HCT116 (cell line): ENCODE results near the gene ADRA2A. TPM values are rescaled to one million over a fixed set of nuclear protein-coding genes. Genes with fewer than 3 reads are reported as not detected.

ENCODE experiments used
- ATAC-seq: fragments of 200-7000 bp; cut with Tn5 transposase; 2 replicates; pipeline ENCODE4 v1.9.1; 2020; ENCODE audit warnings: mild to moderate bottlenecking, moderate library complexity
- BruUV-seq: library from RNA; stranded (reverse); fragments of 400-500 nt; replicated peaks from 2 replicates; lab custom pipeline; 2021; lab: Mats Ljungman, UMichigan
- CTCF ChIA-PET: fragments of 300-600 bp; sonication (Branson Sonifier 250); formaldehyde crosslinking; loops from one replicate; lab custom pipeline; 2021; ENCODE audit warnings: antibody characterized with exemption; lab: Charles Lee
- POLR2A ChIA-PET: fragments of 300-600, 350-600 bp; sonication (Branson Sonifier 250); formaldehyde crosslinking; loops from one replicate; lab custom pipeline; 2021; ENCODE audit warnings: antibody characterized with exemption; lab: Charles Lee
- RAD21 ChIA-PET, 2 experiments: fragments of 300-600 bp; sonication (Branson Sonifier 250); formaldehyde crosslinking; loops; one replicate each; lab custom pipeline; 2023; ENCODE audit warnings: low total read pairs in 2 of 2; ENCODE audit not compliant: uncharacterized antibody in 2 of 2, unreplicated experiment in 2 of 2, low non-redundant PET in 1 of 2; lab: Charles Lee
- DNase-seq: peaks from one replicate; pipeline ENCODE4 v3.0.0-alpha.2; 2010; ENCODE audit warnings: low read depth, low spot score
- H2AFZ ChIP-seq: fragments of 200-600 bp; shearing (Covaris generic), sonication (generic); 2 replicates; pipeline ENCODE4 v1.6.1; 2017; ENCODE audit warnings: low read depth, mixed run types, mixed read lengths, antibody characterized with exemption, low read length; ENCODE audit not compliant: poor library complexity, severe bottlenecking
- H3K27ac ChIP-seq: 2 replicates; pipeline ENCODE4 v1.5.1; 2012; ENCODE audit warnings: low read depth, low read length
- H3K27me3 ChIP-seq: fragments of 200-600 bp; sonication (generic); 2 replicates; pipeline ENCODE4 v1.6.1; 2016; ENCODE audit warnings: mixed run types, low read length, mixed read lengths; ENCODE audit not compliant: insufficient read depth
- H3K36me3 ChIP-seq, 2 experiments: fragments of 200-500 bp in 1 of 2; fragments of 200-600 bp in 1 of 2; sonication (Bioruptor generic) in 1 of 2; sonication (generic) in 1 of 2; 2 replicates each; pipeline versions ENCODE4 v1.5.1 to v1.6.1; 2014 to 2016; ENCODE audit warnings: low read length in 2 of 2, inconsistent platforms in 1 of 2, mixed read lengths in 1 of 2, mixed run types in 1 of 2; ENCODE audit not compliant: insufficient read depth in 2 of 2, control insufficient read depth in 1 of 2
- H3K4me1 ChIP-seq, 2 experiments: fragments of 200-600 bp in 1 of 2; sonication (generic) in 1 of 2; 2 replicates each; pipeline versions ENCODE4 v1.5.1 to v1.6.1; 2012 to 2017; ENCODE audit warnings: low read length in 2 of 2, inconsistent platforms in 1 of 2, mild to moderate bottlenecking in 1 of 2, mixed read lengths in 1 of 2, mixed run types in 1 of 2, moderate library complexity in 1 of 2; ENCODE audit not compliant: insufficient read depth in 2 of 2, control insufficient read depth in 1 of 2
- H3K4me2 ChIP-seq: fragments of 200-600 bp; sonication (generic); 2 replicates; pipeline ENCODE4 v1.6.1; 2017; ENCODE audit warnings: mixed run types, low read length, mixed read lengths
- H3K4me3 ChIP-seq, 2 experiments: fragments of 200-600 bp in 1 of 2; sonication (generic) in 1 of 2; replicated peaks in 1 of 2; 2 replicates each; pipeline ENCODE4 v1.5.1; 2011 to 2016; ENCODE audit warnings: low read length in 2 of 2, control low read depth in 1 of 2, low read depth in 1 of 2, mild to moderate bottlenecking in 1 of 2, mixed read lengths in 1 of 2, mixed run types in 1 of 2
- H3K79me2 ChIP-seq: fragments of 200-600 bp; sonication (generic); 2 replicates; pipeline ENCODE4 v1.6.1; 2017; ENCODE audit warnings: mild to moderate bottlenecking, mixed run types, low read length, moderate library complexity, mixed read lengths; ENCODE audit not compliant: insufficient read depth
- H3K9ac ChIP-seq: fragments of 200-600 bp; sonication (generic); 2 replicates; pipeline ENCODE4 v1.6.1; 2016; ENCODE audit warnings: low read length, mixed read lengths
- H3K9me2 ChIP-seq: fragments of 200-600 bp; sonication (generic), shearing (Covaris generic); 2 replicates; pipeline ENCODE4 v1.6.1; 2017; ENCODE audit warnings: mixed run types, mild to moderate bottlenecking, moderate library complexity; ENCODE audit not compliant: insufficient read depth
- H3K9me3 ChIP-seq, 2 experiments: fragments of 200-500 bp in 1 of 2; fragments of 200-600 bp in 1 of 2; sonication (Bioruptor generic) in 1 of 2; sonication (generic) in 1 of 2; 2 replicates each; pipeline ENCODE4 v1.6.1; 2014 to 2017; ENCODE audit warnings: low read length in 2 of 2, mixed read lengths in 2 of 2, inconsistent platforms in 1 of 2, low read depth in 1 of 2, mild to moderate bottlenecking in 1 of 2, mixed run types in 1 of 2, moderate library complexity in 1 of 2; ENCODE audit not compliant: control insufficient read depth in 1 of 2, insufficient read depth in 1 of 2
- H4K20me1 ChIP-seq: fragments of 200-600 bp; sonication (generic), shearing (Covaris generic); 2 replicates; pipeline ENCODE4 v1.6.1; 2017; ENCODE audit warnings: mixed run types, mild to moderate bottlenecking, moderate library complexity; ENCODE audit not compliant: insufficient read depth
- CEBPB ChIP-seq: IDR thresholded peaks from 2 replicates; pipeline ENCODE4 v1.6.1; 2012; ENCODE audit warnings: low read depth
- CTCF ChIP-seq, 3 experiments: fragments of 200-600 bp in 1 of 3; sonication (generic) in 1 of 3; IDR thresholded peaks in 2 of 3; conservative IDR thresholded peaks in 1 of 3; 2 replicates each; pipeline ENCODE4 v1.5.1; 2012 to 2017; ENCODE audit warnings: low read depth in 2 of 3, low read length in 2 of 3, antibody characterized with exemption in 1 of 3, borderline replicate concordance in 1 of 3, control low read depth in 1 of 3, mild to moderate bottlenecking in 1 of 3, mixed read lengths in 1 of 3, mixed run types in 1 of 3, moderate library complexity in 1 of 3; ENCODE audit not compliant: insufficient read depth in 1 of 3
- ELF1 ChIP-seq: IDR thresholded peaks from 2 replicates; pipeline ENCODE4 v1.6.1; 2012; ENCODE audit warnings: low read depth, borderline replicate concordance
- FOSL1 ChIP-seq: IDR thresholded peaks from 2 replicates; pipeline ENCODE4 v1.6.1; 2012; ENCODE audit warnings: low read depth
- MAX ChIP-seq: IDR thresholded peaks from 2 replicates; pipeline ENCODE4 v1.6.1; 2012
- REST ChIP-seq: IDR thresholded peaks from 2 replicates; pipeline ENCODE4 v1.6.1; 2012; ENCODE audit warnings: low read depth
- SIN3A ChIP-seq: IDR thresholded peaks from 2 replicates; pipeline ENCODE4 v1.6.1; 2012; ENCODE audit warnings: low read depth
- ZFX ChIP-seq: fragments of 450-650 bp; IDR thresholded peaks from 2 replicates; pipeline ENCODE4 v1.6.1; 2017
- intact Hi-C: fragments of 100-400 bp; cut with micrococcal nuclease; formaldehyde crosslinking; loops from 2 replicates; pipeline ENCODE4 v1.10.0; 2022
- total RNA-seq: library from RNA; stranded (reverse); gene quantifications from one replicate; pipeline ENCODE4 v1.2.1, GENCODE V29; 2021; ENCODE audit not compliant: unreplicated experiment

ADRA2A gene
- total RNA-seq, 1 experiment from 2014 or later: 0.15 TPM

- ATAC-seq: no peak
- TF ChIP-seq CEBPB (no peak), SIN3A (no peak), ELF1 (no peak), MAX (no peak), FOSL1 (no peak)
- Histone ChIP-seq H3K4me2 (no peak overlapping the region), H3K27ac (no peak overlapping the region), H3K4me1 (no peaks in the 10 kb centered on the region), H3K36me3 (no peaks in the 10 kb centered on the region), H3K9ac (no peak overlapping the region), H3K79me2 (no peaks in the 10 kb centered on the region), H3K4me3 (no peak overlapping the region), H3K27me3 (peaks cover 8% of the 10 kb centered on the region; the same call in 1 of the 2 replicates), H3K9me3 (no peaks in the 10 kb centered on the region), H4K20me1 (no peaks in the 10 kb centered on the region), H2AFZ (no peak overlapping the region), H3K9me2 (no peaks in the 10 kb centered on the region)
- CTCF ChIA-PET: no interaction called here
- RAD21 ChIA-PET: interaction anchor here in 1 of 2 experiments (0.7 kb wide), 1 partner anchor 181 kb away, joined by 3 read pairs; no protein-coding TSS in a partner anchor
- no TSS peak for BruUV-seq
- intact Hi-C loops: no loop called here
- POLR2A ChIA-PET: no interaction called here
- DNase-seq: no peak
These were observed 9.7 kb downstream of the ADRA2A start for GRCh38 chr10:111086574-111086973.

- POLR2A ChIA-PET: no interaction called here
- no peaks in the 10 kb centered on the region for H3K9me3 ChIP-seq
- no peak for ATAC-seq
These were observed 10.5 kb downstream of the ADRA2A start for GRCh38 chr10:111087331-111087756.

More at GRCh38 chr10:111087331-111087756, 10.5 kb downstream of the ADRA2A start:
- intact Hi-C loops: no loop called here
- no peaks in the 10 kb centered on the region for H3K9me2 ChIP-seq
- no peak overlapping the region for H3K4me2 ChIP-seq
- TF ChIP-seq ZFX (no peak), CTCF (IDR thresholded peaks at IDR 0.05 in 2 of 3, conservative IDR thresholded peaks at IDR 0.05 in 1 of 3; ENCODE audit: borderline replicate concordance in 1 of 3, insufficient read depth in 1 of 3, low read depth in 2 of 3, low read length in 2 of 3) (no peak), REST (no peak)
- no peak overlapping the region for H3K27ac ChIP-seq
- RAD21 ChIA-PET: no interaction called here
- CTCF ChIA-PET: no interaction called here
- H3K4me1 ChIP-seq: no peaks in the 10 kb centered on the region
- no peak overlapping the region for H2AFZ ChIP-seq
- no peak for DNase-seq
- H3K27me3 ChIP-seq: peaks cover 15% of the 10 kb centered on the region; the same call in 1 of the 2 replicates
- H3K79me2 ChIP-seq: no peaks in the 10 kb centered on the region
- no peak overlapping the region for H3K4me3 ChIP-seq
- no peaks in the 10 kb centered on the region for H4K20me1 ChIP-seq
- no peaks in the 10 kb centered on the region for H3K36me3 ChIP-seq
- no TSS peak for BruUV-seq
- no peak overlapping the region for H3K9ac ChIP-seq
